HG02852 (cell line): ENCODE measurements around the gene KCNK15.

Experiments
- ATAC-seq: cut with Tn5 transposase; IDR thresholded peaks from one replicate; pipeline ENCODE4 v1.9.1; 2021; ENCODE audit warnings: mild to moderate bottlenecking, moderate library complexity; ENCODE audit not compliant: unreplicated experiment

KCNK15 gene

DNA sequence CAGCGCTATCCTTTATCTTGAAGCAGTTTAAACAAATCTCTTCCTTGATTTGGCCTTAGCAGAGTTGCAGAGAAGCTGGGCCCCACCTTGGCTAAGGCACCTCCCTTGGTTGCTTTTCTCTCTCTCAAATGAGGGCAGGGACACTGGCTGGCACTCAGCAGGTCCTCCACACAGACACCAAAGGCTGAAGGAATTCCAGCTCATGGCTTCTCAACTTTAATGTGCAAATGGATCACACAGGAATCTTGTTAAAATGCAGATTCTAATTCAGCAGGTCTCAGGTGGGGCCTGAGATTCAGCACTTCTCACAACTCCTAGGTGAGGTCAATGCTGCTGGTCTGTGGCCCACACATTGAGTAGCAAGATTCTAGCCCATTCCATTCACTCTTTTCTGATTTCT lies 39.0 kb downstream of the KCNK15 start:
- ATAC-seq, result no peak

DNA sequence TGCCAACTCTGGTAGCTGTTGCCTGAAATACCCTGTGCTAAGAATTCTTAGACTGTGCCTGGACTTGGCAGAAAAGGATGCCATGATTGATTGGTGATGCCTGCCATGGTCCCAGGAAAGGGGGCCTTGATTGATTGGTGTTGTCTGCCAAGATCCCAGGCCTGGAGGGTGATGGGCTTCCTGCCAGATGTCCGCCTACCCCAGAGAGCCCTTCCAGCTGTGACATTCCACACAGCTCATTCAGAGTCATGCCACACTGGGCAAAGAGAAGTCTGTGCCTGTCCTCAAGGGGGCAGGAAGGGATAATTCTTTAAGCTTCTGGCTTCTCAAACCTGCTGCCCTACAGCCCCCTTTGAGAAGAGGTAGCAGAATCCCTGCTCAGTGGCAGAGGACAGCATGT lies 40.1 kb downstream of the KCNK15 start:
- no peak for ATAC-seq

DNA sequence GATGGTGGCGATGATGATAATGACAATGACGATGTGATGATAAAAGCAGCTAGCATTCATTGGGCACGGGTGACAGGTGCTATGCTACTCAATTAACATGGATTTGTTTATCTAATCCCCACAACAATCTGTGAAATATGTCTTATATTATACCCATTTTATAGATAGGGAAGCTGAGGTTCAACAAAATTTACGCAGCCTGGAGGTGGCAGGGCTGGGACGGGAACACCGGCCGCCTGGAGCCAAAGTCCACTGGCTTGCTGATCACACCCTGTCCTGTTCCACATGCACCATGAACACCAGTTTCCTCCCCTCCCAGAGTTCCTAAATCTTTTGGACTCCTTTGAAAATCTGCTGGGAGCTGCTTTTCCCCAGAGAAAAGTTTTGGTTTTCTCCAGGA lies 41.6 kb downstream of the KCNK15 start:
- ATAC-seq, result no peak

DNA sequence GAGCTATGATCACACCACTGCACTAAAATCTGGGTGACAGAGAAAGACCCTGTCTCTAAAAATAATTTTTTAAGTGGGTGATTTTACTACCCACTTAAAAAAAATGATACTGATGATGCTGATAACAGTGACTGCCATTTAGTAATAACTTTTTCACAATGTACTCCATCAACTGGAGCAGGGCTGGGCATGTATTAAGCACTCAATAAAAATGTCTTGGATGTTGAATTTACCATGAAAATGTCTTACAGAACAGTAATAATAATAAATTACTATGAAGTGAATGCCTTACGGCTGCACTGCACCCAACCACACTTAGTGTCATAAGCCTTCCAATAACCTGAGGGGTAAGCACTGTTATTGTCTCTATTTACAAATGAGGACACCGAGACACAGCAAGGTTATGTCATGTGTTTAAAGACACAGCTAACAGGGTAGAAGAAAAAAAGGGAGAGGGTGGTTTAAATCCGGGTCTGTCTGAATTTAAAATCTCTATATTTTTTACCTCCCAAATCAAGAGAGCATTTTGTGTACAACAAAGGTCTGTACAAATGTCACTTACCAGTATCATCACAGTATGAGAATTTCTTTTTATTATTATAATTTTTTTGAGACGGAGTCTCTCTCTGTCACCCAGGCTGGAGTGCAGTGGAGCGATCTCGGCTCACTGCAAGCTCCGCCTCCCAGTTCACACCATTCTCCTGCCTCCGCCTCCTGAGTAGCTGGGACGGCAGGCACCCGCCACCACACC lies 43.2 kb downstream of the KCNK15 start:
- no peak for ATAC-seq

DNA sequence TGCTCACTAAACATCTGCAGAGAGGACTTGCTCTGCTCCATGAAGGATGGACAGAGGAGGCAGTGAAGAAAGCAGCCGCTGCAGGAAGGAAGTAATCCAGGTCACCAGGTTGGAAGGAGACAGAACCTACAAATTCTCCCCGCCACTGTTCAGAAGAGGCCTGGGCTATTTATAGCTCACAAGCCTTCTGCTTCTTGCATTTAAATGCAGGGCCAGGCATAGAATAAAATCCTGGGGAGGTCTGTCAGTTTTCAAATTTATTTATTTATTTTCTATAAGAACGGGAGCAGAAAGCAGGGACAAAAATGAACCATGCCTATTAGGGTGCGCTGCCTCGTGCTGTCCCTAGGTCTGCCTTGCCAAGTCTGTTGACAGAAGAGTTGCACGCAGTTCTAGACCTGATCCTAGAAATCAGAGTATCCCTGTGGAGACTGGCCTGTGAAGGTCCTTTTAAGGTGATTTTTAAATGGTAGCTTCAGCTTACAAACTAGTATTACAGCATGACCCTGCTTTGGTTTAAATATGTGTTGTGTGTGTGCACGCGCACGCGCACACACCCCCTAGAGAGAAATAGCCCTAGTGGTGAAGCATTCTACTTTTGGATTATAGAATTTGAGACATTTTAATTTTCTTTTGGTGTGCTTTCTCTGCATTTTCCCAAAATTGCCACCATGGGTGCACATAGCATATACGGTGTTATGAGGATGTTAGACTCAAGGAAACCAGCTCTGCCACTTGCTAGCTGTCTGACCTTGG lies 45.2 kb downstream of the KCNK15 start:
- no peak for ATAC-seq

DNA sequence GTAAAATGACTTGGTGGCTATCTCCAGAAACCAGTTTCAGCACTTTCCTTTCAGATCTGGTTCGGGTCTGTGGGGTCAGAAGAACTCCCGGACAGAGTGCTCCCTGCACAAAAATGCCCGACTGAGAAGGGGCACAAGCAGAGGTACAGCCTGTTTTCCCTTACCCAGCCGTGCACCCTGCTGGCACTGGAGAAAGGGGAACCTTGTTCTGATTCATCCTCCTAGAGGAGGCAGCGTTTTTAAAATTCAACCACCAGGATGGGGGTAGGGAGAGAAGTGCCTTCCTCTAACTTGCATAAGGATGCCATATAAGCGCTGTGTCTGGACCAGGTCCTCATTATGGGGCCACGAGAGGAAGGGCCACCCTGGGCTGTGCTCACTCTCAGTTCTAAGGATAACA lies 47.1 kb downstream of the KCNK15 start:
- no peak for ATAC-seq

DNA sequence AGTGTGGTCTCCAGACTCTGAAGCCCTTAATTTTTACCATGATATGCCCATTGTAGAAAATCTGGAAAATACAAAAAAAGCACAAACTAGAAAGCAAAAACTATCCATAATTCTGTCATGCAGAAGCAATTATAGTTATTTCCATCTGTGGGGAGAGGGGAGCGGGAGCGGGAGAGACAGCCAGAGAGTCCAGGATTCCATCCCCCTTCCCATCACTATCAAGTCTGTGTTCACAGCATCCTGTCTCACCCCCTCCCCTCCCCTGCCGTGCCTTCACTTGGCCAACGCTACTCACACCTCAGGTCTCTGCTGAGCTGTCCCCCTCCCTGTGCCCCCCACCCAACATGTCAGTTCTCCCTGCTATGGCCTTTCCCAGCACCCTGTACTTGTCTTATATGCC lies 50.2 kb downstream of the KCNK15 start:
- no peak for ATAC-seq

DNA sequence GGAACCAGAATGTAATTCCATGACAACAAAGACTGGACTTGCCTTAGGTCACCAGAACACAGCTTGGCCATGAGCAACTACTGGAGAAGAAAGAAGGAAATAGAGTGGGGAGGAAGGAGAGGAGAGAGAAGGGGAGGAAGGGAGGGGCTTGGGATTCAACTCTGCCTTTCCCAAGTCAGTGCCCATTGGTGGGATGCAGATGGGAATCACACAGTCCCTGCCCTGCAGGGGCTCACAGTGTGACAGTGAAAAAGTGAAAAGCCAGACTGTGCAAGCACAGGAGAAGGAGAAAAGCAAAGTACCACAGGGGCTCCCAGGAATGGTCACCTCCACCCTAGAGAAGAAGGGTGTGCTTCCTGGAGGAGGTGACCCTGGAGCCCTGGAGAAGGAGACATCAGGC lies 50.6 kb downstream of the KCNK15 start:
- ATAC-seq, result no peak

DNA sequence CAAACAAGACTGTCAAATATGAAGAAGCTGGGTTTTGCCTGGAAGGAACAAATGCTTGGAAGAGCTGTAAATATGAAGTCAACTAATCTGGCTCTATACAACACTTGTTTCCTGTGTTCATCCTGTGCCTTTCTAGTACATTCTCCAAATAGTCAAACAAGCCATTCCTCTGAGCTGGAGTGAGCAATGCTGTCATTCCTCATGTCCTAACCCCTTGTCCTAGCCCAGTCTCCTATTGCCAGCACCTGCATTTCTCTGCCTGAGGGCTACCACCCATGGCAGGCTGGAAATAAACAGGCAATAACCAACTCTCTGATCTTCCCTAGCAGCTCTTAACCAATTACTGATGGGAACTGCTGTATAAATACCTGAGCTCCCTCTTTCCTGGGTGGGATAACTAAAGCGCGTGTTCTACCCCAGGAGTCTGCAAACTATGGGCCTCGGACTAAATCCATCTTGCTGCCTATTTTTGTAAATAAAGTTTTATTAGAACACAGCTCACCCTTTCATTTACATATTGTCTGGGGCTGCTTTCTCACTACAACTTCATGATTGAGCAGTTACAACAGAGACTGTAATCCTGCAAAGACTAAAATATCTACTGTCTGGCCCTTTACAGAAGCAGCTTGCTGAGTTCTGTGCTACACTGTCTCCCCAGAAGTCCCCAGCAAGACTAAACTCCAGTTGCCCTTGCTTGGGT lies 51.2 kb downstream of the KCNK15 start:
- no peak for ATAC-seq

DNA sequence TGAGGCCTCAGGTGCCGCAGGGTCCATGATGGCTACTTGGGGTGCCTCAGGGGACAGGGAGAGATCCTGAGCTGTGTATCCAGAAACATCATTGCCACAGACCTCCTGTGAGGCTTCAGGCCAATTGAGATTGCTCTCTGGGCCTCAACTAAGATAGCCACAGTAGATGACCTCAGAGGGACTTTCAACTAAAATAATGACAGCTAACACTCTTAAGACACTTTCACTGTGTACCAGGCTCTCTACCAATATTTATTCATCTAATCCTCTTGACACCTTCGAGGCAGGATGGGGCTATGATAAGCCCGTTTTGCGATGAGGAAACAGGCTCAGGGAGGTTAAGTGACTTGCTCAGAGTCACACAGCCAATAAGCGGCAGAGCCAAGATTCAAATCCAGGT lies 54.0 kb downstream of the KCNK15 start:
- no peak for ATAC-seq

DNA sequence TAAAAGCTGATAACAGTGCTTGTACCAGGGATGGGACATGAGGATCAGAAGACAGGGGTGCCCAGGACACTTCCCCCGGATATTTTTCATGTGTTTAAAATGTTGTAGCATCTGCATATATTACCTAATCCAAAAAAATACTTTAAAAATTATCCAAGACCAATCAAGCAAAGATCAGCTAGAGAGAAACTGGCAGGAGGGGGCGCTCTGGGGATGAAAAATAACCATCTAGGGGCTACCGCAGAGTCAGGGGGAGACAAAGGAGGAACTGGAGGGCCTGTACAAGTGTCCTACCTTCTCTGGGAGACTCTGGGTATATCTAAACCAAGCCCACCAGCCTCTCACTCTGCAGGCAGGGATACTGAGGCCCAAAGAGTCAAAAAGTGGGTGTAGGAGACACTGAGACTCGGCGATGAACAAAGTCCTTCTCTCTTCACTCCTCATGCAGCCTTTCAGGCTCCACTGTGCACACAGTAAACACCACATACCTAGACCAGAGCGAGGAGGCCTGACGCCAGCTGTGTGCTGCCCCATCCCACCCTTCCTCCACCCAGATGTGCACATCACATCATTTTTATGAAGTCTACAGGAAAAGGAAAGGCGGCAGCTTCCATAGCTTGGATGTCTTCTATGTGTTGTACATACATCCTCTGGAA lies 54.9 kb downstream of the KCNK15 start:
- ATAC-seq, result no peak
